Measurements from ENCODE around the gene SRPK2.

- TF ChIP-seq SMC3 (IDR thresholded peaks at IDR 0.05; ENCODE audit: low read depth, low read length) (no peak), TCF12 (IDR thresholded peaks at IDR 0.05) (no peak), EP300 (IDR thresholded peaks at IDR 0.05; ENCODE audit: borderline replicate concordance in 1 of 2, low read depth in 1 of 2, low read length in 1 of 2) (no peak), FOXM1 (IDR thresholded peaks at IDR 0.05; ENCODE audit: low read depth) (no peak), GABPA (IDR thresholded peaks at IDR 0.05; ENCODE audit: low read depth) (no peak), SIN3A (IDR thresholded peaks at IDR 0.05; ENCODE audit: borderline replicate concordance, low read depth, low read length) (no peak), CTCF (IDR thresholded peaks at IDR 0.05) (no peak), FOSL2 (IDR thresholded peaks at IDR 0.05; ENCODE audit: borderline replicate concordance, low read depth) (no peak), USF1 (IDR thresholded peaks at IDR 0.05; ENCODE audit: borderline replicate concordance, low read depth) (no peak), EZH2phosphoT487 (IDR thresholded peaks at IDR 0.05; ENCODE audit: borderline replicate concordance, low read depth) (no peak), USF2 (IDR thresholded peaks at IDR 0.05; ENCODE audit: borderline replicate concordance, low read depth, low read length) (no peak)
These were observed 263.0 kb downstream of the SRPK2 start for GRCh38 chr7:105125745-105126144.

Data from SK-N-SH (cell line).